Mucosa of descending colon (tissue), 3 donors: ENCODE data around the gene SLC18A3. TPM values are rescaled to one million over a fixed set of nuclear protein-coding genes. Genes with fewer than 3 reads are reported as not detected.

Experiments used
- ATAC-seq: fragments of 200-7000 bp; cut with Tn5 transposase; one replicate; pipeline ENCODE4 v1.9.1; 2020; ENCODE audit warnings: mild to moderate bottlenecking, moderate library complexity
- DNase-seq, 3 donors: peaks; one replicate each; pipeline ENCODE4 v3.0.0-alpha.2; 2020
- H3K36me3 ChIP-seq: fragments of 200-600 bp; one replicate; pipeline ENCODE4 v1.8.0; 2021; ENCODE audit warnings: low read depth, mild to moderate bottlenecking
- H3K4me1 ChIP-seq: fragments of 200-600 bp; one replicate; pipeline ENCODE4 v1.8.0; 2021; ENCODE audit warnings: low read depth, mild to moderate bottlenecking
- H3K4me3 ChIP-seq: fragments of 200-600 bp; one replicate; pipeline ENCODE4 v1.8.0; 2021; ENCODE audit warnings: mild to moderate bottlenecking
- H3K9me3 ChIP-seq: fragments of 200-600 bp; one replicate; pipeline ENCODE4 v1.8.0; 2021; ENCODE audit warnings: mild to moderate bottlenecking
- intact Hi-C, 2 donors: fragments of 100-400 bp; cut with DNase I in 1 of 2; cut with micrococcal nuclease in 1 of 2; formaldehyde crosslinking; loops; one replicate each; pipeline versions ENCODE4 v1.11.0 to v1.11.1; 2022; cut with DNase I, micrococcal nuclease
- total RNA-seq, 3 donors: library from RNA; stranded (reverse); fragmentation: NEBNext Ultra II Directional in 2 of 3; extraction: Animal tissue kit (Norgen Biotek cat#: 25700) in 2 of 3; gene quantifications; one replicate each; pipeline versions ENCODE4 v1.2.1 to v1.2.4, GENCODE V29; 2021 to 2023
- TF ChIP-seq, protein P1 (sequence below): fragments of 200-600 bp; IDR thresholded peaks from one replicate; pipeline ENCODE4 v1.8.0; 2022; ENCODE audit warnings: antibody characterized with exemption, mild to moderate bottlenecking
- donor health status: DM: no; HTN: no; CAD: no; lungs with moderate emphysema.
- donor health status: DM: no; HTN: no; CAD: no.
- donor health status: DM: no; HTN: yes; CAD: no.

The SLC18A3 gene
- total RNA-seq, 3 donors from 2014 or later = 1.6 TPM; not detected in 2

DNA sequence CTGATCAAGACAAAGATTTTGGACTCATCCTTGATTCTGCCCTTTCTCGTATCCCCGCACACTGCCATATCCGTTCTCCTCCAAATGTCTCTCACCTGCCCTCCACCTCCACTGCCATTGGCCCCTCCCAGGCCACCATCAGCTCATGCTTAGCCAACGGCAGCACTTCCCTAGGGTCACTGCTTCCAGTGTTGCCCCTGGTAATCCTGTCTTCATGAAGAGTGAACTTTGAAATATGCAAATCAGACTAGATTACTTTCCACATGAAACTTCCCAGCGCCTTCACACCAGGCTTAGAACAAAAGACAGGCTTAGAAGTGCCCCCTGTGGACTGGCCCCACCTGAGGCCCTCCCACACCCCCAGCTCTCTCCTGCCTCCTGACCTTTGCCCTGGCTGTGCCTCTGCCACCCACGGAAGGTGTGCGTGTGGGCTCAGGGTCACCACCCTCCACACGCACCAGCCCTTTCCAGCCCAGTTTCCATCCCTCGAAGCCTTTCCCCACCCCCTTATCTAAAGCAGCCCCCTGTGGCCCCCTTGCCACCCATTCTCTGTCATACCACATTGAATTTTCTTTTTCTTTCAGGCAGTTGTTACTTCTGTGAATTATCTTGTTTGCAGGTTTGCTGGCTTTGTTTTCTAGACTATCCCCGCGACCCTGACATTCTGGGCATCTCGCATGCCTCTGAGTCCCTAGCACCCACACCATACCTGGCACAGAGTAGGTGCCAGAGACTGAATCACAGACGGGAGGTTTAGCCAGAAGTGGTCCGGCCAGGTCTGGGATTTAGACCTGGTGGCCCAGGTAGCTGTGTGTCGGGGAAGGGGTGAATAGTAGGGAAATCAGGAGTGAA is 42.5 kb downstream of the SLC18A3 start:
- no peak overlapping the region for H3K4me3 ChIP-seq
- no peaks in the 10 kb centered on the region for H3K36me3 ChIP-seq
- intact Hi-C loops = no loop called here
- ATAC-seq (no peak), DNase-seq (no peak)
- TF ChIP-seq, protein P1, sequence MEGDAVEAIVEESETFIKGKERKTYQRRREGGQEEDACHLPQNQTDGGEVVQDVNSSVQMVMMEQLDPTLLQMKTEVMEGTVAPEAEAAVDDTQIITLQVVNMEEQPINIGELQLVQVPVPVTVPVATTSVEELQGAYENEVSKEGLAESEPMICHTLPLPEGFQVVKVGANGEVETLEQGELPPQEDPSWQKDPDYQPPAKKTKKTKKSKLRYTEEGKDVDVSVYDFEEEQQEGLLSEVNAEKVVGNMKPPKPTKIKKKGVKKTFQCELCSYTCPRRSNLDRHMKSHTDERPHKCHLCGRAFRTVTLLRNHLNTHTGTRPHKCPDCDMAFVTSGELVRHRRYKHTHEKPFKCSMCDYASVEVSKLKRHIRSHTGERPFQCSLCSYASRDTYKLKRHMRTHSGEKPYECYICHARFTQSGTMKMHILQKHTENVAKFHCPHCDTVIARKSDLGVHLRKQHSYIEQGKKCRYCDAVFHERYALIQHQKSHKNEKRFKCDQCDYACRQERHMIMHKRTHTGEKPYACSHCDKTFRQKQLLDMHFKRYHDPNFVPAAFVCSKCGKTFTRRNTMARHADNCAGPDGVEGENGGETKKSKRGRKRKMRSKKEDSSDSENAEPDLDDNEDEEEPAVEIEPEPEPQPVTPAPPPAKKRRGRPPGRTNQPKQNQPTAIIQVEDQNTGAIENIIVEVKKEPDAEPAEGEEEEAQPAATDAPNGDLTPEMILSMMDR = no peak
- H3K9me3 ChIP-seq = no peaks in the 10 kb centered on the region
- H3K4me1 ChIP-seq = no peaks in the 10 kb centered on the region

DNA sequence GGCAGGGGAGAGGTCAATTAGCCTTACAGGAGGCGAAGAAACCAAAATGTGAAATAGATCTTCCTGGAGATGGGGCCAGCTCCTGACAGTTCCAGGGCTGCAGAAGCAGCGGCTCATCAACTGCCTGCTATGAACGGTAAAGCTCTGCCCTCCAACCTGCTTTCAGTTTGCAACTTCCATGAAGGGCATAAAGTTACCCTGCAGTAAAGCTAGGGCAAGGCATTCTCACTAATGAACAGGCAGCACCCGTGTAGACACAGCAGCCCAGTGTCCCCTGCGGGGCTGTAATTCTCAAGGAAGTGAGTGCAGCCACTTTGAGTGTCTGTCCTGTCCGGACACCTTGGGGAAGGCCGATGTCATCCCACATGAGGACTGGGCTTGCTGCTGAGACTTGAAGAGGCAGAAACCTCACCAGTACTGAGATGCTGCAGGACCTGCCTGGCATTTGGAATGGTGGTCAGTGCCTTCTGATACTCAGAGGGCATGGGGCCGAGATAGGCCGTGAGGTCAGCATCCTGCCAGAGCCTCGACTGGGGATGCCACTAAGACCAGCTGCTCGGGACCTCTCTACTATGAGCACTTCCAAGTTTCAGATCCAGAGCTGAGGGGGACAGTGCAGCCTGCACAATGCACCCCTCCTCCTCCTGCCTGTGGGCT is 43.3 kb downstream of the SLC18A3 start:
- Histone ChIP-seq H3K36me3 (no peaks in the 10 kb centered on the region), H3K9me3 (no peaks in the 10 kb centered on the region), H3K4me1 (no peaks in the 10 kb centered on the region), H3K4me3 (no peak overlapping the region)
- TF ChIP-seq, protein P1 = no peak
- intact Hi-C loops = no loop called here
- ATAC-seq (no peak), DNase-seq (no peak)

DNA sequence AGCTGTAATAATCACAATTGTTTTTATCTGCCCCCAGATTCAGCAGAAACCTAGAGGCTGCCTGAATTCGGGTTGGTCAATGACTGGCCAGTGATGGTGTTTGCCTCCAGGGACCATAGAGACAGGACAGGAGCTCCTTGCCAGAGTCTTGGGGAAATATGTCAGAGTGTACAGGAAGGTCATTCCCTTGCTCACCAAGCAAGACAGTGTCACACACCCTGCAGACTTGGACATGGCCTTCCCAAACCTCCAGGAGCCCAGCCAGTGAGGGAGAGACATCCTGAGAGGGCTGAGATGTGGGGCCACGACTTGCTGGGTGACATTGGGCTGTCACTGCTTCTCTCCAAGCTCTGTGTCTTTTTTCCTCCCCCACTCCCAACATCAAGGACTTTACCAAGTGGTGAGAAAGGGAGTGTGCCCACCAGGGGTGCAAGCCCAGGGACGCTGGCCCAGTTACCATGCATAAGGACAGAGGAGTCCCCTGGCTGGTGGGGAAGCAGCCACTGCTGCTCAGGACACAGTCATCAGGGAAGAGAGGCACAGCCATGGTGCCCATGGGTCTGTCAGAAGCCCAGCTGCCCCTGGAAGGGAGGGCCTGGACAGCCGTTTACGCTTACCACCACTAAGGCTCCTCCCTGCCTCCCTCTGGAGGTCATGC is 44.1 kb downstream of the SLC18A3 start:
- Histone ChIP-seq H3K36me3 (no peaks in the 10 kb centered on the region), H3K4me3 (no peak overlapping the region), H3K4me1 (no peaks in the 10 kb centered on the region), H3K9me3 (no peaks in the 10 kb centered on the region)
- ATAC-seq (no peak), DNase-seq (no peak)
- TF ChIP-seq, protein P1 = no peak
- intact Hi-C loops = no loop called here

DNA sequence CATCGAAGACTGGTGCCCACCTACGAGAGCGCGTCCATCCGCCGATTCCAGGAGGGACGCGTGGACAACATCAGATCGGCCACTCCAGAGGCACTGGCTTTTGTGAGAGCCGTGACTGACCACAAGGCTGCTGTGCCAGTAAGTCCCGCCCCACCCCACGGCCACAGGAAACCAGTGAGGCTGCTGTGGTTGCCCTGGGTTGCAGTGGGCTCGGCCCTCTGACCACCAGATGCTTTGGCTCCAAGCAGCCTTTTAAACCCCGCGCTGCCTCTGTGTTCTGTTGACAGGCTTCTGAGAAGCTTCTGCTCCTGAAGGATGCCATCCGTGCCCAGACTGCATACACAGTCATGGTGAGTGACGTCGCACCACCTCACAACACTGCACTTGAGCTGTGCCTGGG is 45.0 kb downstream of the SLC18A3 start:
- ATAC-seq (no peak), DNase-seq (no peak)
- Histone ChIP-seq H3K36me3 (no peaks in the 10 kb centered on the region), H3K4me1 (no peaks in the 10 kb centered on the region), H3K9me3 (peaks cover 7% of the 10 kb centered on the region), H3K4me3 (no peak overlapping the region)
- intact Hi-C loops = no loop called here
- TF ChIP-seq, protein P1 = no peak

DNA sequence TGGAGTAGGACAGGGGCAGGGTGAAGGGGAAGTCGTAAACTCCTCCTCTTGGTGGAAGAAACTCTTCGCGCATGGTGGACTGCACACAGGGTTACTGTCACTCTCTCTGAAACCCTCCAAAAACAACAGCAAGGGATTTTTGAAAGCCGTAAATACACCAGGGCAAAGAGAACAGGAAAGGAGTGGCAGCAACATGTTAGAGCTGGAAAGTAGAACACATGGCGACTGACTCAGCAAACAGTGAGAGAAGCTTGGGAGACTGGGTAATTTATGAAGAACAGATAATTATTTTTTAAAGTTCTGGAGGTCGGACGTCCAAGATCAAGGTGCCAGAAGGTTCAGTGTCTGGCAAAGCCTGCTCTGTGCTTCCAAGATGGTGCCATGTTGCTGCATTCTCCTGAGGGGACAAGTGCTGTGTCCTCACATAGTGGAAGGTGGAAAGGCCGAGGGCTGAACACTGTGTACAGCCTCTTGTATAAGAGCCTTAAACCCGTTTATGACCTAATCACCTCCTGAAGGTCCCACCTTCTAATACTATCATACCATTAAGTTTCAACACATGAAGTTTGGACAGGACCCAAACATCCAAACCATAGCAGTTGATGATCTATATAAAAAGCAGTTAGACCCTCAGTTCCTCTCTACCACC is 46.9 kb downstream of the SLC18A3 start:
- ATAC-seq = no peak
- Histone ChIP-seq H3K4me3 (no peak overlapping the region), H3K9me3 (peaks cover 7% of the 10 kb centered on the region), H3K36me3 (no peaks in the 10 kb centered on the region), H3K4me1 (no peaks in the 10 kb centered on the region)
- intact Hi-C loops = no loop called here
- no peak for DNase-seq
- TF ChIP-seq, protein P1 = no peak
